NCI-H2029 (cell line): ENCODE results near the gene SH2D5.
"Not testable (repeated sequence)": the region's sequence is repeated elsewhere in the genome, so short reads cannot be mapped to it uniquely, and the experiment has no call there.

Experiments used
- DNase-seq: peaks from one replicate; lab custom pipeline; 2025; lab: John Stamatoyannopoulos, UW

The SH2D5 gene

DNA sequence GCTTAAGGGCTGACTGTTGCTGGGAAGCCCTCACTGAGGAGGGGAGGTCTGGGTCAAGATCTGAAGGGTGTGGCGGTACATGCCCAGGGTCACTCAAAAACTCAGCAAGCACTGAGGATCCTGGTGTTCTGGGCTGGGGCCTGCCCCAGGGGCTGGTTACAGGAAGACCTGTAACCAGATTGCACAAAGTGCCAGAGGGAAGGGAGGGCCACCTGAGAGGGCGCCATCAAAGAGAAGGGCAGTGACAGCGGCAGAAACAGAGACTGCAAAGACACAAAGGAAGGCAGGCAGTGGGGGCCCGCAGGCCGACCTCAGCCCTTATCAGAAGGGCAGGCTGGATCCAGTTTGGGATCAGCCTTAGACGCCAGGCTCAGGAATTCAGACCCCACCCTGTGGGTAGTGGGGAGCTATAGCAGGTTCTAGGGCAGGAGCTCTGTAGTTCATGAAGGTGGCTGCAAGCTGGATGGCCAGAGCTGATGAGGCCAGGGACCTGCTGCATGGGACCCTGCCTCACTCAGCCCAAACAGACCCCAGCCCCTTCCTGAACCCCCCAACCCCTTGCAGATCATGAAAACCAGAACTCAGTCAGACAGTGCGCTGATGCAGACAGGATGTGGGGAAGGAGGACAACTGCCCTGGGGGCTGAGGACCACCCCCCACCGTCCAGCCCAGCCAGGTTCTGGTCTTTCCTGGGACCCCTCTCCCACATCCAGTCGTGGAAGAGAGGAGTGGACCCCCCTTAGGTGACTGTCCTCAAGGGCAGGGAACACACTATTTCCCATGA lies 3.9 kb downstream of the SH2D5 start:
- DNase-seq, result no peak

DNA sequence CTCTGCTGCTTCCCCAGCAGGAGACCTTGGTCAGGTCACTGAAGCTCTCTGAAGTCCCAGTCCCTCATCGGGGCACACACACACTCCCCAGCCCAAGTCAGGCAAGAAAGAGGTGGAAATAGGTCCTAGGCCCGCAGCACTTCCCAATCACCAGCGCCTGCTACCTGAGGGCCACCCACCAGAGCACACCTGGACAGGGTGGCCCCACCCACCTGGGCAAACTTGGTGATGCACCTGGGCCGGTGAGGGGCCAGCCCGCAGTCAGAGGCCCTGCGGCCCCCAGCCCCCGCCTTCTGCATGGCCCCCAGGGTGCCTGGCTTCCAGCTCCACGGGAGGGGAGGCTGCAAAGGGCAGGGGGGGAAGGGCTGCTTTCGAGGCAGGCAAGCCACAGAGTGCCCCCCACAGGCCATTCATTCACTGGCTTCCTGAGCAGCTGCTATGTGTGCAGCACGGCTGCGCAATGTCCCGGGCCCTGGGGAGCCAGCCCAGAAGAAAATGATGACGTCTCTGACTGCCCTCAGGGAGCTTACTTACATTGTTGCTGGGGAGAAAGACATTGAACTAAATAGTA lies 4.7 kb downstream of the SH2D5 start:
- no peak for DNase-seq

DNA sequence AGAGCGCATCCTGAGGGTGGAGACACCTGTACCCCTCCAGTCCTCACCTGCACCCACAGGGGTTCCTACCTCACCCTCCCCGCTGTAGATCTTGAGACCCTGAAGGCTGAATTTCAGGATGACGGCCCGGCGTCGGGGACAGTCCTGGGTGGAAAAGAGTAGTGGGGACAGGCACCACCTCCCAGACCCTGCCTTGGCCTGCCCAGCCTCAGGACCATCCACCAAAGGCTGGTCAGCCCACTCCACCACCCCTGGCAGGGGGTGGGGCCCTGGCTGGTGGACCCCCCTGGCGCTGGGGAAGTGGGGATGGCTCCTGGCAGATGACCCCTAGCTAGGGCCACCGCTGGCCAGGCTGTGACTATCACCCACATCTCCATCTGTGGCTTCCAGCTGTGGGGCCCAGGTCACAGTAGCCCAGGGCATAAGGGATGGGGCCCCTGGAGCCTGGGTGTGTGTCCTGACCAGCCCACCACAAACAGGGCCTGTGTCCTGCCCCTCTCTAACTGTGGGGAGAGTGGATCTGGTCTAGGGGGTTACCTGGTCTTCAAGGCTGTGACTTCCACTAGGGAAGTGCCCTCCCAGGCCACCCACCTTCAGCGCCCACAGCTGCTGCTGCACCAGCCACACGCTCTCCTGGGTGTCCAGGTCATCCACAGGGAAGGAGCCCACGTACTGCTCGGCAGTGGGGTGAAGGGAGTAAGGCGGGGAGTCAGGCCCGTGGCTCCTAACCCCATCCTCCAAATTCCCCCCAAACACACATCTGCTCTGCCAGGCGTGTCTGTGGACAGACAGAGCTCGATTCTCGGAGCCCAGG lies 5.4 kb downstream of the SH2D5 start:
- DNase-seq, result no peak

DNA sequence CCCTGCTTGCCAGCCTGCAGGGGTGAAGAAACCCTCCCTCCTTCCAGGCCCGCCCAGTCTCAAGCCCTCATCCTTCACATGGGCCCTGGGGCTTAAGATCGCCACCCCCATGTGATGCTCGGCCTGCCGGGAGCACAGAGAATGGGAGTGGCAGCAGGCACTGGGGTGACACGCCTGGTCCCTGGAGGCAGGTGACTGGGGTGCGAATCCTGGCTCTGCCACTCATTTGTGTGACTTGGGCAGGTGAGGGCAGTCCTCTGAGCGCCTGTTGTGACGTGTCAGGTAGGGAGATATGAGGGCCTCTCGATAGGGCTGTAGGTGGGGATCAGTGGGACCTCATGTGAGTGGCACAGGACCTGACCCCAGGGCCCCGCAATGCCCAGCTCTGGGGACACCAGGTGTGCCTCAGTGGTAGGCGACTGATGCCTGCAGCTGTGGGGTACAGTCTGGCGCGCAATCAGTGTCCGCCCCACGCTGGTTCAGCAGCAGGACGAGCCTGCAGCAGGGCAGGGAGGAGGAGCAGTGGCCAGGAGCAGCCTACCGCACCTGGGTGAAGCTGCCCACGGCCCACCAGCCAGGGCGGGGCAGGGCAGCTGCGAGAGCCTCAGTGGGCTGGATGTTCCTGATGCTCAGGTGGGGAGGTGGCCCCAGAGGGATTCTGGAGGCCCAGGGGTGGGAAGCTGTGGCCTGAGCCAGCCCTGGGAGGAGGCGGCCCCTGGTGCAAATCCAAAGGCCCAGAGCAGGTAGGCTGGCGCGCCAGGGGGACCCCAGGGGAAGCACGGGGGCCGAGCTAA lies 6.2 kb downstream of the SH2D5 start:
- DNase-seq, result no peak

DNA sequence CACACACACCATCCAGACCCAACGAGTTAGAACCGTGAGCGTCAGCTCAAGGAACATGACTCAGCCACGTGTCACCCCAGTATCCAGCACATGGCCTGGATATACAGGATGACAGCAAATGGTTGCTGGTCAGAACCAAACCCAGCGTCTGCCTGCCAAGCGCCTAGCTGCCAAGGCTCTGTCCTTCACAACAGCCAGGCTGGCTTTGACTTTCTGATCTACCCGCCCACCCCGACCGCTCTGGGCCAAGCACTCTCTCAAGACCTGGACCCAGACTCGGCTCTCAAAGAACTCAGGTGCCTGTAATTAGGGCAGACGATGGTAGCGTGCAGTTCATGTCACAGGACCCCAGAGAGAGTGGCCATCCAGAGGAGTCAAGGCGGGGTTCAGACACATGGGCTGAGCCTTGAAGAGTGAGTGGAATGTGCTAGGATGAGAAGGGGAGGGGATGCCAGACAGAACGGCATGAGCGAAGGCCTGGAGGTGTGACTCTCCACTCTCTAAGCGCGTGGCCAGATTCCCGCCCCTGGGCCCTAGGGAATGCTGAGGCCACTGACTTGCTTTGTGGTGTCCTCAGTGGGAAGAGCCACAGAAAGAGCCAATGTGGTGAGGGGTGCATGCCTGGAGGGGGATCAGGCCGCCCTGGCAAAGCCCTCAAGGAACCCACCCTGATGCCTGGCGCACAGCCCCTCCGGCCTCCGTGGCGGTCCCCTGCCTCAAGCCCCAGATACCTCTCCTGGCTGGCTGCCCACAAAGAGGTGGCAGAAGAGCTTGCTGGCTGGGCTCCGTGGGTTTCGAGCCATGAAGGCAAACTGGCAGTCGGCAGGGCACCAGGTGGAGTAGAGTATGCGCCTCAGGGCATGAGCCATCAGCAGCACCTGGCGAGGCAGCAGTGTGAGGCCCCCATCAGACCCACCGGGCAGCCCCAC lies 7.0 kb downstream of the SH2D5 start:
- DNase-seq, result no peak

DNA sequence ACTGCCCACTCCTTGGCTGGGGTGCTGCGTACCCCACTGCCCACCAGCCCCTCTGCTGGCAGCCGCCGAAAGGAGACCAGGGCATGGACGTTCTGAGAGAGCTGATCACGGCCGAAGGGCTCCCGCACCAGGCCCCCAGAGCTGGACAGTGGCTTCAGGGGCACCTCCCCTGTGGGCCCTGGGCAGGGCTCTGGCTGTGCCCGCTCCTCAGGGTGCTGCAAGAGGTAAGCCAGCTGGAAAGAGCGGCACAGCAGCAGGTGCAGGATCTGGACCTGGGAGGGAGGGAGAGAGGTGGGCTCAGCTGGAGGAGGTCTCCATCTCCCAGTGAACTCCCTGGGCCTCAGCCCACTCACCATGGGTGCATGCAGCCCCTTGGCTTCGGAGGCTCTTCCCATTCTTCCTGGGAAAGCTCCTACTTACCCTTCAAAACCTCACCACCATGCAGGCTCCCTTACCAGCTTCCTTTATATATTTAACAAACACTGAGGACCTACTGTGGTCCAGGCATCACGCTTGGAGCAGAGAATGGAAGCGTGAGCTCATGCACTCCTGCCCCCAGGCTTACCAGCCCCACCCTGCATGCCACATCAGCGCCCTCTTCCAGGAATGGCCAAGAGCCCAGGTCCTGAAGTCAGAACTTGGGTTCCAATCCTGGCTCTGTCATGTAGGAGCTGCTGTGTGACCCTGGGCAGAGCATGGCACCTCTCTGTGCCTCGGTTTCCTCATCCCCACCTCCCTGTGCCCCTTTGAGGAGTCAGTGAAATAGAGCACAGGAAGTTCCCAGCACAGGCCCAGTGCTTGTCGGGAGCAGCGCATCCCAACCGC lies 7.9 kb downstream of the SH2D5 start:
- DNase-seq, result no peak

DNA sequence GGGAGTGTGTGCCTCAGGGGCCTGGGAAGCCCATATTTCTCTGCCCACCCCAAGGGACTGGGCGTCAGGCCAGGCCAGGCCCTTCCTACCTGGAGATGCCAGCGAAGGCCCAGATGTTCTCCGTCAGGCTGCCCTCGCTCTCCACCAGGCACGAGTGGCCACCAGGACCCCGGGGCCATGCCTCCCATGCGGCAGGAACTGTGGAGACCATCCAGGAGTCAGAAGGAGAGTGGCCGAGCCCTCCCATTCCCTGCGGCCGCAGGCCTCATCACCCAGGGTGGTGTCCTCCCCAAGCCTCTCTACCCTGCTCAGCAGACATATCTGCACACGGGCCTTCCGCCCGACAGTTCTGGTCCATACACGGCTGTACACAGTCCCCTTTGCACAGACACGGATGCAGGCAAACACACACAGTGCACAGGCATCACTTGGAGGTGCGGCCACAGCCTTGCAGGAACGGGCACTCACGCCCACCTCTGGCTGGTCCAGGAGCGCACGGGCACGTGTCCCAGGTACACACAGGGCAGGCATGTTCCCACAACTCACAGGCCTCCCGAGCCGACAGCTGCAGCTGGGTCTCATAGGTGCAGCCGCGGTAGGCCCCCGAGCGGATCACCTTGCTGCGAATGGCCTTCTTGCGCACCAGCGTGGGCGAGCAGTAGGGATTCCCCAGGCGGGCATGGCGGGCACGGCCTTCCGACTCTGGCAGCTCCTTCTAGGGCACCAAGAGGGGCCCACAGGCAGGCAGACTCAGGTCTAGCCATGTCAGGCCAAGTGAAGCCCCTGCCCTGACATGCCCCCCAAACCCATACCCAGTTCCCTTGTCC lies 8.8 kb downstream of the SH2D5 start:
- no peak for DNase-seq

DNA sequence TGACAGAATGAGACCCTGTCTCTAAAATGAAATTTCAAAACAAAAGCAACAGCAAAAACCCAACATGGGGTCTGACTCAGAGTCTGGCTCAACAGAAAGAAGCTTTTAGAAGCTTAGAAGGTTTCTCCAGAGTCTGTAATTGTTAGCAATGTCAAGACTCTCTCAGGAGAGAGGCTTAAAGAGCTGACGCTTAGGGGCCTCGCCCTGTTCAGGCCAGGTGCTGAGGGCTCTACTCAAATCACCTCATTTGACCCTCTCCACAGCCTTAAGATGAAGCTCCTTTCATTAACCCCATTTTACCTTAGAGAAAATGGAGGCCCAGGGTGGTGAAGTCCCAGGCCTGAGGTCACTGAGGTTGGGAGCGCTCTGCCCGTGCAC lies 9.4 kb downstream of the SH2D5 start:
- no peak for DNase-seq

DNA sequence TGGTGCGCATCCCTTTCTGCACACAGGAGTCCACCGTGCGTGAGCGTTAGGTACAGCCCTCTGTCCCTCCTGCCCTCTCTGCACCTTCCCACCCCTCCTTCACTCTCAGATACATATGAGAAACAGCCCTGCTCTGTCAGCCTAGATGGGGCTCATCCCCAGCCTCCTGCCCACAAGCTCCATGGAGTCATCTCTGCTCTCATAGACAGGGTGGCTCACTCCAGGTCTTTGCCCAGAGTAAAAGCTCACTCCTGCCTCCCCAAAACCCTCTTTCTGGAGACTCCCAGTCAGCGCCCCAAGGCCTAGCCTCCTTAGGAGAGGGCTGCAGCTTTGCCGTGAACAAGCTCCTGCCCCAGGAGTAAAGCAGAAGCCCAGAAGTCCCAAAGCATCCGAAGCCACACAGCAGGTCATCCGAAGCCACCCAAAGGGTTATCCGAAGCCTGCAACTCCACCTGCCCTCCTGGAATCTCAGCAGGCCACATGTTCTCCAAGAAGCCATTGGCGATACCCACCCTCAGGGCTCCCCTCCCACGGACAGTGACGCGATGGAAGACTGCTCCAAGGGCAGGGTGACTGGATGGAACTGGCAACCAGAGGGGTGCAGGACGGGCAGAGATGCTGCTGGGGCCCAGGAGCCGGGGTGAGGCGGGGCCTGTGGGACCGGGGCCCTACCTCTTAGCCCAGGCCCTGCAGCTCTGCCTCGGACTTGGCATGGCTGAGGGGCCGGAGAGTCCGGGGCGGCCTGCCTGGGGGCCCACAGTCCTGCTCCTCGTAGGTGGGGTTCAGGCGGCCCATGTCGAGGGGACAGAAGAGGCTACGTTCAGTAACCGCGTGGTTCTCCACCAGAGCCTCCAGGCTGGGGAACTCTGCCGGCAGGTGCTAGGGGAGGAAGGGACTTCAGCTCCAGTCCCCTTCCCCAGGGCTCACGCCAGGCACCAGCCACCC lies 11.1 kb downstream of the SH2D5 start:
- DNase-seq, result no peak

DNA sequence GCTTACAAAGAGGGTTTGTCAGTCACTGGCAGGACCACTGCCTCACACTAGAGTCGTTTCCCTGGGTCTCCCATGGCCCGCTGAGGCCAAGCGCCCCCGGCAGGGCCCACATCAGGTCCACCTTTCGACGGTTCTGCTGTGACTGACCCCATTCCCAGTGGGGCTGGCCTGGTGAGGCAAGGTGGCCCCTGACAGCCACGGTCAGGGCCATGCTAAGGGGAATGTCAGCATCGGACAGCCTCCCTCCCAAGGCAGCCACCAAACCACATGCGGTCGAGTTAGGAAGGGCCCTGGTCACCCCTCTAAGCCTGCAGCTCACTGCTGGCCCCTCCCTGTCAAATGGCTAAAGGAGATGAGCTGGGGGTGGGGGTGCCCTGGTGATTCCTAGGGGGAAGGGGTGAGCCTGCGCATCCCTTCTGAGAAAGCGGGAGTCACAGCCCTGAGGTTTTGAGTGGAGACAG lies 11.8 kb downstream of the SH2D5 start:
- DNase-seq, result no peak

DNA sequence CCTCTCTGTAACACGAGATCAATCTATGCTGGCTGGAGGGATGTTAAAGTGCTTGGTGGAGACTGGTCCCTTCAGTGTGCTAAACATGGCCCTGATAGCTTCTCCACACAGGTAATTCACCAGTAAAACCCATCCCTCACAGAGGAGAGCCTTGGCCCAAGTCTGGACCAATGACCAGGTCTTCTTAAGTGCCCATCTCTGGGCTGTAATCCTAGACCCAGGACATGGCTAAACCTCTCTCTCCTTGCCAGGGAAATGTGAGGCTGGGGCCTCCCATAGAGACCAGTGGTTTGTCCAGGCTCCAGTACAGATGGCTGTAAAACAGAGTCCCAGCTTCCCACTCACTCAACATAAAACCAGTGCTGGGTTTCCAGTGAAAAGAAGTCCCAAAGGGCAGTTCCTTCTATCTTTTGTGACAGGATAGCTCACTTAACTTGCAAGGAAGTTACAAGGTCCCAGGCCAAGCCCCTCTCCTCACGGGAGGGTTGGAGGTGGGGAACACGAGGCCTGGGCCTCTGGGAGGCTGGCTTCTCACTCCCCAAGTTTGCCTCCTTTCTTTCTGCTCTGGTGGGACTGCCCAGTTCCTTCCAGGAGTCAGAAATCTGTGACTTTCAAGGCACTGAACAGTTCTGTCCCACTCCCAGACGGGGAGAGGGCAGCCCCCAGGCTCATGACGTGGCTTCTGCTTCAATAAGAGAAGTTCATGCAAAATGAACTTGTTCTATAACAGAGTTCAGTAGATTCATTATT lies 12.5 kb downstream of the SH2D5 start:
- DNase-seq, result no peak

DNA sequence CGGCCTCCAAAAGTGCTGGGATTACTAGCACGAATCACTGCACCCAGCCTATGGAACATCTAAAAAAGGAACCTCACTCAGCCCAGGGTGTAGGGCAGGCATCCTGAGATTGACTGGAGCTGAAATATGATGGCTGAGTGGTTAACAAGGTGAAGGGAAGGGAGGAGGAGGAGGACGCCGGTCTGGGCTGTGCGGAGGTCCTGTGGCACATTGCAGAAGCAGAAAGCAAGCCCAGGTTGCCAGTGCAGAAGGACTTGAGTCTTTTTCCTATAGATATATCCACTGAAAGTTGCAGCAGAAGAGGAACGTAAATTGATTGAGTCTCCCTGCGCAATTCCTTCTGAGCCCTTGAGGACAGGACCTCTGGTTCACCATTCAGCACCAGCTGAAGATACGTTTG lies 13.2 kb downstream of the SH2D5 start:
- DNase-seq, result no peak

DNA sequence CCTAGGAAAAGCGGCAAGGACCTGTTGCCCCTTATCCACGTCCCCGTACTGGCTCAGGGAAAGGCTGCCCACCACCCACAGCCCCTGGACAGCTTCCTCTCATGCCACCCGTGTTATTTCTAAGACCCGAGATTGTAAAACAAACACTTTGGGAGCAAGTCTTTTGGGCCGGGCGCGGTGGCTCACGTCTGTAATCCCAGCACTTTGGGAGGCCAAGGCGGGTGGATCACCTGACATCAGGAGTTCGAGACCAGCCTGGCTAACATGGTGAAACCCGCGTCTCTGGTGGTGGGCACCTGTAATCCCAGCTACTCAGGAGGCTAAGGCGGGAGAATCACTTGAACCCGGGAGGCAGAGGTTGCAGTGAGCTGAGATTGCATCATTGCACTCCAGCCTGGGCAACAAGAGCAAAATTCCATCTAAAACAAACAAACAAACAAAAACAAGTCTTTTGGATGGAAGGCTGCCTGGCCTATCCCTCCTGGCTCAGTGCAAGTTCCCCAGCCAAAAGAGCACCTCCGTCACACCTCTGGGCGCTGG lies 14.1 kb downstream of the SH2D5 start:
- not testable (repeated sequence) for DNase-seq

DNA sequence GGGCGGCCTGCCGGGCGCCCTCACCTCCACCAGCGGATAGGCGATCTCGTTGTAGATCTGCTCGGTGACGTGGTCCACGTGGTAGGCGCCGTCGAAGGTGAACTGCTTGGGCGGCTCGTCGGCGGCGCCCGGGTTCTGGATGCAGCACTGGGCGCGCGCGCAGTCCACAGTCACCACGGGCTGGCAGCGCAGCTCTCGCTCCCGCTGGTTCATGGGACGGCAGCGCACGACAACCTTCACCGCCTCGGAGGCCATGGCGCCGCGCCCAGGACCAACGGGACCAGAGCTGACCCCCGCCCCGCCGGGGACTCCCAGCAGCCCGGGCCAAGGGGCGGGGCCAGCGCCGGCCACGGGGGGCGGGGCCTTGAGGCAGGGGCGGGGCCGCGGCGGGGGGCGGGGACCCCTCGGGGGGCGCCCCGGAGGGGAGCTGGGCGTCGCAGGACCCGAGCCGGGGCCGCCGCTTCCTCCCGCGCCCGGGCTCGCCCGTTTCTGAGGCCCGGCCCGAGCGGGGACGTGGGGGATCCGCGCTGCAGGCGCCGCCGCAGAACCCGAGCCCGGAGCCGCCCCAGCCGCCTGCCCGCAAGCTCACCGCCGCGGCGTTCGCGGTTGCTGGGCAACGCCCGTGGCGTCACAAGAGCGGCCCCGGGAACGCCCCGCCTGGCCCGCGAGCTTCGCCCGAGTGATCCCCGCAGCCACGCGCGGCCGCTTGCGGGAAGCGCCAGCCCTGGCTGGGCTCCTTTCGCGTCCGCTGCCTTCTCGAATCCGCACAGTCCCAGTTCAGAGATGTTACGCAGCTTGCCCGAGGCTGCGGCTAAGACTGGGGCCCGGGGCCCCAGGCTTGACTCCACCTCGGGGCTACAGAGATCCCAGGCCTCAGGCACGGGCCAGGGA lies 14.8 kb downstream of the SH2D5 start, which contains the start of gene KIF17:
KIF17 (minus strand) TSS at position 556 of the 891 bp plus-strand sequence; CDS start at position 255, 301 bp downstream.
- DNase-seq, result no peak

DNA sequence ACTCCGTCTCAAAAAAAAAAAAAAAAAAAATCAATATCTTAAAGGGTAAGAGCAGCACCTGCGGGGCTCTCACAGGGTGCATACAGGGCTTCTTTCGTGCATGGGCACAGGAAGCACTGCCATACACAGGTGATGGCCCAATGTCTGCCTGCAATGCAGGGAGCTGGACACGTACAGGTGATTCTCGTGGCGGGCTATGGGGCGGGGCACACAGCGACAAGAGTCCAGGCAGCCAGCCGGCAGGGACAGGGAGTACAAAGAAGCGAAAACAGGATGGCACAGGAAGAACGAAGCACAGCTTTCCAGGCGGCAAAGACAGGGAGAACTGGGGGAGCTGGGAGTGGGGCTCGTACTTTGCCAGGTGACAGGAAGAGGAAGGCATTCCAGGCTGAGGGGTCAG lies 16.3 kb downstream of the SH2D5 start:
- no peak for DNase-seq

DNA sequence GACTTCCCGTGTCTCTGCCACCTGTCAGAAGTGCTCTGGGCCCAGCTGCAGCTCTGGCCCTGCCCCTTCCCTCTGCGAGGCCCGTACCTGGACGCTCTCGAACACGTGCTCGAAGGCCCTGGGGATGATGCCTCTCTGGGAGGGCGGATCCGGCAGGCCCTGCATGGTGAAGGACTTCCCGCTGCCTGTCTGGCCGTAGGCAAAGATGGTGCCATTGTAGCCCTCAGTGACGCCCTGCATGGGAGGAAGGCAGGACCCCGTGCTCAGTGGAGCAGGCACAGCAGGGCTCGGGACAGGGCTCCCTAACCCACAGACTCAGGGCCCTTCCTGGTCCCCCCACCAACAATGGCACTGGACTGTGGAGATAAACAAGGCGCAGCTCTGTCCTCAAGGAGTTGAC lies 17.1 kb downstream of the SH2D5 start:
- DNase-seq, result no peak
